ENCODE data around the gene C9orf72. TPM values are rescaled to one million over a fixed set of nuclear protein-coding genes. Genes with fewer than 3 reads are reported as not detected.

Gene C9orf72
- total and polyA plus RNA-seq, 9 donors = 13.4 to 100 (median 23.8) TPM

- H3K27ac ChIP-seq = no peak overlapping the region
- H3K4me1 ChIP-seq (ENCODE audit: insufficient read depth) = peaks cover 12% of the 10 kb centered on the region
- H3K4me3 ChIP-seq = no peak overlapping the region
- TF ChIP-seq POLR2A (IDR thresholded peaks at IDR 0.05) = no peak
- no peak for TF ChIP-seq CTCF (IDR thresholded peaks at IDR 0.05)
- TF ChIP-seq EP300 (IDR thresholded peaks at IDR 0.05) = no peak
- no peaks in the 10 kb centered on the region for H3K36me3 ChIP-seq
- 69 to 95% (median 91%) methylated on average over 2 of the region's 2 CpGs for WGBS, 3 donors
- DNase-seq = no peak
- no peaks in the 10 kb centered on the region for H3K27me3 ChIP-seq
- intact Hi-C loops (cut with DNase I) = no loop called here
- H3K9me3 ChIP-seq = no peaks in the 10 kb centered on the region
These were observed 61.5 kb downstream of the C9orf72 start for GRCh38 chr9:27511771-27512170.

- Histone ChIP-seq H3K27ac (no peak overlapping the region), H3K9me3 (no peaks in the 10 kb centered on the region), H3K4me1 (ENCODE audit: insufficient read depth) (peaks cover 11% of the 10 kb centered on the region), H3K36me3 (no peaks in the 10 kb centered on the region), H3K4me3 (no peak overlapping the region), H3K27me3 (no peaks in the 10 kb centered on the region)
- no peak for TF ChIP-seq EP300 (IDR thresholded peaks at IDR 0.05)
- intact Hi-C loops (cut with DNase I) = no loop called here
- 86 to 93% (median 92%) methylated on average over 2 of the region's 2 CpGs for WGBS, 3 donors
- no peak for DNase-seq
These were observed 62.5 kb downstream of the C9orf72 start for GRCh38 chr9:27510780-27511179.

- Histone ChIP-seq H3K27me3 (no peaks in the 10 kb centered on the region), H3K36me3 (no peaks in the 10 kb centered on the region), H3K9me3 (no peaks in the 10 kb centered on the region), H3K4me1 (ENCODE audit: insufficient read depth) (peaks cover 7% of the 10 kb centered on the region), H3K27ac (no peak overlapping the region), H3K4me3 (no peak overlapping the region)
- 35 to 56% (median 39%) methylated on average over 2 of the region's 2 CpGs for WGBS, 3 donors
- no peak for TF ChIP-seq EP300 (IDR thresholded peaks at IDR 0.05)
- no peak for TF ChIP-seq POLR2A (IDR thresholded peaks at IDR 0.05)
- no peak for TF ChIP-seq CTCF (IDR thresholded peaks at IDR 0.05)
- DNase-seq = no peak
- intact Hi-C loops (cut with DNase I) = no loop called here
These were observed 66.3 kb downstream of the C9orf72 start for GRCh38 chr9:27506981-27507380.

GRCh38 chr9:27505744-27506161 lies 67.5 kb downstream of the C9orf72 start:
- no peak for TF ChIP-seq CTCF (IDR thresholded peaks at IDR 0.05)
- no peak for TF ChIP-seq EP300 (IDR thresholded peaks at IDR 0.05)
- TF ChIP-seq POLR2A (IDR thresholded peaks at IDR 0.05) = no peak
- no peak overlapping the region for H3K27ac ChIP-seq
- no peak overlapping the region for H3K4me3 ChIP-seq
- no peak for DNase-seq
- H3K27me3 ChIP-seq = no peaks in the 10 kb centered on the region
- intact Hi-C loops (cut with DNase I) = no loop called here
- H3K36me3 ChIP-seq = no peaks in the 10 kb centered on the region
- H3K4me1 ChIP-seq (ENCODE audit: insufficient read depth) = peaks cover 5% of the 10 kb centered on the region
- no peaks in the 10 kb centered on the region for H3K9me3 ChIP-seq
- 84 to 86% (median 84%) methylated on average over 5 of the region's 5 CpGs for WGBS, 3 donors

GRCh38 chr9:27504259-27504658 lies 69.0 kb downstream of the C9orf72 start:
- no peak overlapping the region for H3K27ac ChIP-seq
- peaks cover 4% of the 10 kb centered on the region for H3K4me1 ChIP-seq (ENCODE audit: insufficient read depth)
- H3K36me3 ChIP-seq = no peaks in the 10 kb centered on the region
- no peaks in the 10 kb centered on the region for H3K27me3 ChIP-seq
- no peak overlapping the region for H3K4me3 ChIP-seq
- intact Hi-C loops (cut with DNase I) = no loop called here
- TF ChIP-seq EP300 (IDR thresholded peaks at IDR 0.05) (no peak), CTCF (IDR thresholded peaks at IDR 0.05) (no peak), POLR2A (IDR thresholded peaks at IDR 0.05) (no peak)
- DNase-seq = no peak
- H3K9me3 ChIP-seq = no peaks in the 10 kb centered on the region
